NT2/D1 (cell line): ENCODE data around the gene SLC6A17.

Experiments used
- SUZ12 ChIP-seq: IDR thresholded peaks from 2 replicates; pipeline ENCODE4 v1.6.1; 2011; ENCODE audit not compliant: insufficient read length, insufficient read depth; ENCODE audit errors: extremely low read depth
- ZNF274 ChIP-seq: IDR thresholded peaks from 2 replicates; pipeline ENCODE4 v1.6.1; 2011; ENCODE audit warnings: mild to moderate bottlenecking, low read depth, low read length

DNA sequence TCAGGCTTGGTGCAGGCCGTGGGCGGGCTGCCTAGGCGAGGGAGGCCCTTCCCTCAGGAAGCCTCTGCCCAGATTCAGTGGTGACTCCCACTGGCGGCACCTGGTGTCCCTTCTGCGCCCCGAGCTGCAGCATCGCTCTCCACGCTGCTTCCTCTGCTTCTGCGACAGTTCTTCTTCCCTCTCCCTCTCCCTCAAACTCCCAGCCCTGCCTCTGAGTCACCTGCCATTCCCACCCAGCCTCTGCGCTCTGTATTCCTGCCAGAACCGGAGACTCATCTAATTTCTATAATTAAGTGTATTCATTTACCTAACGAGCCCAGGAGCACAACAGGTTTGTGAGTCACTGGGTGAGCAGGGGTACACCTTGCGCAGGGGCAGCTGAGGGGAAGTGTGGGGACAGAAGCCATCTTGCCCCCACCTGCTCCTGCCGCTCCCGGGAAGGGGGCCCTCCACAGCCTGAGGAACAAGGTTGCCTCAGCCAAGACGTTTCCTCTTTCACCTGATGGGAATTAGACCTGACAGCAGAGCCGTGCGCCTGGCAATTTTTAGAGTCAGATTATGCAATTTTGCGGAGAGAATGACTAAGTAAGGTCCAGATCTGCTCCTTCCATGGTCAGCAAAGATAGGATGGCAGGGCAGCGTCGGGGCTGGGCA is 79.2 kb downstream of the SLC6A17 start:
- TF ChIP-seq SUZ12, result no peak
- no peak for TF ChIP-seq ZNF274
